ENCODE measurements around the gene INTS4.

DNA sequence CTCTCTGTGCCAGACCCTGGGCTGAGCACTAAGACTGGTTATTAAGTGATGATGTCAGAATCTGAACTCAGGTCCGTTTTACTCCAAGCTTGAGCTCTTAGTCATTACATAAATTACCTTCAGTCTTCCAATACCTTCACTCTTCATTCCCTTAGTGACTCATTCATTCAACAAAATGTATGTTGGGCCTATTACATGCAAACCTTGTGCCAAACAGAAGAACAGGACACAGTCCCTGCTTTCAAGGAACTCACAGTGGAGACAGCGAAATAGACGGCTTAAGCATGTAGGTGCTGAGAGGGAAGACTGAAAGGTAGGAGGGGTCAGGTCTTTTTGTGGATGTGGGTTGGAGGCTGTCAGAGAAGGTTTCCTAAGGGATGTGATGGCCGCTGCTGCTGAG lies 25.3 kb upstream of the INTS4 start:
- TF ChIP-seq, protein P1, sequence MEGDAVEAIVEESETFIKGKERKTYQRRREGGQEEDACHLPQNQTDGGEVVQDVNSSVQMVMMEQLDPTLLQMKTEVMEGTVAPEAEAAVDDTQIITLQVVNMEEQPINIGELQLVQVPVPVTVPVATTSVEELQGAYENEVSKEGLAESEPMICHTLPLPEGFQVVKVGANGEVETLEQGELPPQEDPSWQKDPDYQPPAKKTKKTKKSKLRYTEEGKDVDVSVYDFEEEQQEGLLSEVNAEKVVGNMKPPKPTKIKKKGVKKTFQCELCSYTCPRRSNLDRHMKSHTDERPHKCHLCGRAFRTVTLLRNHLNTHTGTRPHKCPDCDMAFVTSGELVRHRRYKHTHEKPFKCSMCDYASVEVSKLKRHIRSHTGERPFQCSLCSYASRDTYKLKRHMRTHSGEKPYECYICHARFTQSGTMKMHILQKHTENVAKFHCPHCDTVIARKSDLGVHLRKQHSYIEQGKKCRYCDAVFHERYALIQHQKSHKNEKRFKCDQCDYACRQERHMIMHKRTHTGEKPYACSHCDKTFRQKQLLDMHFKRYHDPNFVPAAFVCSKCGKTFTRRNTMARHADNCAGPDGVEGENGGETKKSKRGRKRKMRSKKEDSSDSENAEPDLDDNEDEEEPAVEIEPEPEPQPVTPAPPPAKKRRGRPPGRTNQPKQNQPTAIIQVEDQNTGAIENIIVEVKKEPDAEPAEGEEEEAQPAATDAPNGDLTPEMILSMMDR (IDR thresholded peaks at IDR 0.05; ENCODE audit: borderline replicate concordance, extremely low read depth, low read length, poor library complexity, severe bottlenecking) = no peak
- no peak for TF ChIP-seq EZH2 (IDR thresholded peaks at IDR 0.05; ENCODE audit: borderline replicate concordance, low read depth, low read length, severe bottlenecking)

All from DND-41 (cell line).